ENCODE results near the gene DNAH6.

The DNAH6 gene

DNA sequence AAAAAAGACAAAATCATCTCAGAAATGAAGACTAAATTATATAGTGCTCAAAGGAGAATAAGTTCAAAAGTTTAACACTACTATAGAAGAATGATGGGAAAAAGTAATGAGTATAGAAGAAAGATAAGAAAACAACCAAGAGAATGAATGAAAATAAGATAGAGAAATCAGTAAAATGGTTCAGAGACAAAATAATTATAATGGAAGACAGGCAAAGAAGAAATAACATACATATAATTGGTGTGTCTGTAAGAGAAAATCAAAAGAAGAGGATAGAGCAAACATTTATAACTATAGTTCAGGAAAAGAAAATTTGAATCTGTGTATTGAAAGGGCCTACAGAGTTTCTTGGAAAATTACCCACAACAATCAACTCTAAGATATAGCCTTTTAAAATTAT, 43.5 kb downstream of the DNAH6 start:
- DNase-seq (ENCODE audit: low spot score), result no peak
- TF ChIP-seq, protein P1, sequence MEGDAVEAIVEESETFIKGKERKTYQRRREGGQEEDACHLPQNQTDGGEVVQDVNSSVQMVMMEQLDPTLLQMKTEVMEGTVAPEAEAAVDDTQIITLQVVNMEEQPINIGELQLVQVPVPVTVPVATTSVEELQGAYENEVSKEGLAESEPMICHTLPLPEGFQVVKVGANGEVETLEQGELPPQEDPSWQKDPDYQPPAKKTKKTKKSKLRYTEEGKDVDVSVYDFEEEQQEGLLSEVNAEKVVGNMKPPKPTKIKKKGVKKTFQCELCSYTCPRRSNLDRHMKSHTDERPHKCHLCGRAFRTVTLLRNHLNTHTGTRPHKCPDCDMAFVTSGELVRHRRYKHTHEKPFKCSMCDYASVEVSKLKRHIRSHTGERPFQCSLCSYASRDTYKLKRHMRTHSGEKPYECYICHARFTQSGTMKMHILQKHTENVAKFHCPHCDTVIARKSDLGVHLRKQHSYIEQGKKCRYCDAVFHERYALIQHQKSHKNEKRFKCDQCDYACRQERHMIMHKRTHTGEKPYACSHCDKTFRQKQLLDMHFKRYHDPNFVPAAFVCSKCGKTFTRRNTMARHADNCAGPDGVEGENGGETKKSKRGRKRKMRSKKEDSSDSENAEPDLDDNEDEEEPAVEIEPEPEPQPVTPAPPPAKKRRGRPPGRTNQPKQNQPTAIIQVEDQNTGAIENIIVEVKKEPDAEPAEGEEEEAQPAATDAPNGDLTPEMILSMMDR (IDR thresholded peaks at IDR 0.05), result no peak
- H3K4me3 ChIP-seq, result no peak overlapping the region
- H3K27ac ChIP-seq, result no peak overlapping the region

DNA sequence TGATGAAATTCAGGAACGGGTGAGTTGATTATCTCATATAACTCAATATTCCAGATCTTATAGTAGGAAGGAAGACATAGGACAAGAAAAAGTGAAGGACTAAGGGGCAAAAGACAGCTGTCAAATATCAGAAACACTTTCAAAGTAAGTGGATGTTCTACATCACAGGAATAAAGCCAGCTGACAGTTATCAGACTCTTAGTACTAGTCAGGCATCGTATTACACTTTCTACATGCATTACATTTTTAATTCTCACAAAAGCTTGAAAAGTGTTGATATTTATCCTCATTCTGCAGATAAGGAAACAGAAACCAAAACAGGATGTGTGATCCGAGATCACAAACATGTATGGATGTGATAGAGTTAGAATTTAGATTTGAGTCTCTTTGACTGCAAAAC, 63.4 kb downstream of the DNAH6 start:
- H3K4me3 ChIP-seq, result no peak overlapping the region
- no peak overlapping the region for H3K27ac ChIP-seq
- TF ChIP-seq, protein P1 (IDR thresholded peaks at IDR 0.05), result no peak
- no peak for DNase-seq (ENCODE audit: low spot score)

DNA sequence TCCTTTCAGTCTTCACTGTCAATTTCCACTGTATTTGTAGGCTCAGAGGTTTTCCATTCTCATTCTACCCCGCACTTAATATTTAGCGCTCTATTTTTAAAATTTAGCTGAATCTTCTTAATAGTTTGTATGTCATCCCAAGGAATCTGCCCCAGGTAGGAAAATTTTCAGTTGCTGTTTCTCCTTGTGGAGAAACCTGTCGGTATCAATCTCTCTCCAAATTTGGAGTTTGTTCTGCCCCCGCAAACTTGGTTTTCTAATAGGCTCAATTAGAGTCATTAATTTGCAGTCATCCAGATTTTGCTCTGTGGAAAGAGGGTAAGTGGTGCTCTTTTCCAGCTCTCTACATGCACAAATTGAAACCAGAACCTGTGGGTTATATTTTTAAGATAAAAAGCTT, 87.6 kb downstream of the DNAH6 start:
- no peak for DNase-seq (ENCODE audit: low spot score)
- H3K4me3 ChIP-seq, result no peak overlapping the region
- TF ChIP-seq, protein P1 (IDR thresholded peaks at IDR 0.05), result no peak
- no peak overlapping the region for H3K27ac ChIP-seq

DNA sequence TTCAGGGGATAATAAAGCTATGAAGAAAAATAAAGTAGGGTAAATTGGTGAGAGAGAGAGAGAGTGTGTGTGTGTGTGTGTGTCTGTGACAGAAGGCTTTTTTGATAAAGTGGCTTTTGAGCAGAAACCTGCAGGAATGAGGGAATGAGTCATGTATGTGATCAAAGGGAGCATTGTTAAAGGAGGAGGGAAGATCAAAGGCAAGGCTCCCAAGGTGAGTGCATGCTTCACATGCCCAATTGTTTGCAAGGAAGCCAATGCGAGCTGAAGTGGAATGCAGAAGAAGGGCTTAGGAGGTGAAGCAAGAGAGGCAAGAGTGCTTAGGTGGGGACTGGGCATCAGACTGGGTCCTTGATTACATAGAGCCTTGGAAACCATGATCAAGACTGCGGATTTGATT, 96.8 kb downstream of the DNAH6 start:
- DNase-seq (ENCODE audit: low spot score), result no peak
- TF ChIP-seq, protein P1 (IDR thresholded peaks at IDR 0.05), result no peak
- no peak overlapping the region for H3K27ac ChIP-seq
- H3K4me3 ChIP-seq, result no peak overlapping the region

DNA sequence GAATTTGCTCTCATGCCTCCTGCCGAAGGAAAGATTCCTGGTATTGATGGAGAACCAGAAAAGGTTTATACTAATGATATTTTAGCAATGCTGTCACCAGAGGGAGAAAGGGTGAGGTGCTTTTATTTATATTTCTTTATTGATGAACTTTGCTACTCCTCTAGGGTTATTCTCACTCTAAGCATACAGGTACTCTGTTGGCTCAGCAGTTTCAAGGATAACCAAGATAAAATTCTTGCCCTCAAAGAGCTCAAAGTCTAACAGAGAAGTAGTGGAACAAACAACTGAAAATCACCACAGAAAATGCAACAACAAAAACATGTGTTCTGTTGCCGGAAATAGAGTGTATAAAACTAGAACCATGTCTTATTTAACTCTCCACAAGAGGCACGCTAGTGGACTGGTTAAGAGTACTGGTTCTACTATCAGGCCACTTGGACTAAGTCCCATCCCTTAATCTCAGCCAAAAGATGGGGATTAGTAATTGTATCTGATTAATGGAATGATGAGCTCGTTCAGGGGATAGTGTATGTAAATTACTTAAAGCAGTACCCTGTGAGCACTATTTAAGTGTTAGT, 103.6 kb downstream of the DNAH6 start:
- TF ChIP-seq, protein P1 (IDR thresholded peaks at IDR 0.05), result no peak
- no peak for DNase-seq (ENCODE audit: low spot score)
- Histone ChIP-seq H3K4me3 (no peak overlapping the region), H3K27ac (no peak overlapping the region)

DNA sequence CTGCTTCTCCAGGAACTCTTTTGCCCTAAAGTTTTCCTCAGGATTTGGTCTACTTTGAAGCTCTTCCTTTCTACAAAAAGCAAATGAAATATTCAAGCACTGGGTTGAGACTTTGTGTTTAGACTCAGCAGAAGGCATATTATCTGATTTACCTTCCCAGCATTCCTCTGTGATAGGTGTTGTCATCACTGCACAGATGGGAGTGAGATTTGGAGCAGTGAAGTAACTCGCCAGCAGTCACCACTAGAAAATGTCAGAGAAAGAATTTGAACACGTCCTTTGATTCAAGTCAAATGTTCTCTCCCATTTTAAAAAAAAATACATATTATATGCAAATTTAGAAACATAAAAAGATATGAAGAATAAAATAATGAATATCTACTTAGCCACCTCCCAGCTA, 112.2 kb downstream of the DNAH6 start:
- Histone ChIP-seq H3K4me3 (no peak overlapping the region), H3K27ac (no peak overlapping the region)
- TF ChIP-seq, protein P1 (IDR thresholded peaks at IDR 0.05), result no peak
- no peak for DNase-seq (ENCODE audit: low spot score)

DNA sequence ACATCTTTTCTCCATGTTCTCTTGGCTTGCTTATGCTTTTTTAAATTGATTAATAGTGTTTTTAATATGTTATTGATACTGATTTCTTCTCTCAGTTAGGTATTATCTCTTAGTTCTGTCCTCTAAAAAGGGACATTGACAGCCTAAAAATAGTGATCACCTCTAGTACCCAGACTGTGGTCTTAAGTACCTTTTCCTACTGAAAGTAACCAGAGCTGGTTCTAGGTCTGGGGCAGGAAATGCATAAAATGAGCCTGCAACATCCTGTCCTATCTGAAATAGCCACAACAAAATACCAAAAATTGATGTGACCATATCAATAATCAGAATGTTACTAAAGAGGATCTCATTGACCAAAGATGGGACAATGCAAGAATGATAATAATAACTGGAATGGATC, 113.3 kb downstream of the DNAH6 start:
- no peak overlapping the region for H3K4me3 ChIP-seq
- TF ChIP-seq, protein P1 (IDR thresholded peaks at IDR 0.05), result no peak
- DNase-seq (ENCODE audit: low spot score), result no peak
- no peak overlapping the region for H3K27ac ChIP-seq

Measured in coronary artery (tissue), 2 donors.